Neutrophil (primary cell): ENCODE measurements around the gene CAV2.

Experiments
- H3K27ac ChIP-seq: fragments of 200-600 bp; sonication (generic); 2 replicates; pipeline ENCODE4 v1.5.1; 2016; ENCODE audit warnings: mild to moderate bottlenecking, moderate library complexity
- H3K27me3 ChIP-seq: fragments of 200-600 bp; sonication (generic); 2 replicates; pipeline ENCODE4 v1.6.0; 2016; ENCODE audit warnings: mild to moderate bottlenecking
- H3K36me3 ChIP-seq: fragments of 200-600 bp; sonication (generic); 2 replicates; pipeline ENCODE4 v1.5.1; 2017
- H3K4me1 ChIP-seq, 2 experiments: fragments of 200-600 bp in 1 of 2; sonication (generic) in 1 of 2; 1 replicate in 1 of 2; 2 replicates in 1 of 2; pipeline versions ENCODE4 v1.5.1 to v1.6.1; 2013 to 2016; ENCODE audit warnings: low read depth in 1 of 2, low read length in 1 of 2, mild to moderate bottlenecking in 1 of 2, moderate library complexity in 1 of 2; ENCODE audit not compliant: control insufficient read depth in 1 of 2, insufficient read depth in 1 of 2
- H3K4me3 ChIP-seq, 2 experiments: fragments of 200-600 bp in 1 of 2; sonication (generic) in 1 of 2; 1 replicate in 1 of 2; 2 replicates in 1 of 2; pipeline ENCODE4 v1.5.1; 2013 to 2016; ENCODE audit warnings: low read depth in 1 of 2, low read length in 1 of 2, mild to moderate bottlenecking in 1 of 2, moderate library complexity in 1 of 2
- H3K9me3 ChIP-seq: fragments of 200-600 bp; sonication (generic); 2 replicates; pipeline ENCODE4 v1.5.1; 2016
- TF ChIP-seq, protein P1 (sequence below): fragments of 200-600 bp; sonication (generic); IDR thresholded peaks from 2 replicates; pipeline ENCODE4 v1.5.1; 2016; ENCODE audit warnings: antibody characterized with exemption

The CAV2 gene

GRCh38 chr7:116544487-116544886, 44.9 kb downstream of the CAV2 start:
- H3K4me3 ChIP-seq = no peak overlapping the region
- no peak overlapping the region for H3K27ac ChIP-seq
- no peaks in the 10 kb centered on the region for H3K27me3 ChIP-seq
- TF ChIP-seq, protein P1, sequence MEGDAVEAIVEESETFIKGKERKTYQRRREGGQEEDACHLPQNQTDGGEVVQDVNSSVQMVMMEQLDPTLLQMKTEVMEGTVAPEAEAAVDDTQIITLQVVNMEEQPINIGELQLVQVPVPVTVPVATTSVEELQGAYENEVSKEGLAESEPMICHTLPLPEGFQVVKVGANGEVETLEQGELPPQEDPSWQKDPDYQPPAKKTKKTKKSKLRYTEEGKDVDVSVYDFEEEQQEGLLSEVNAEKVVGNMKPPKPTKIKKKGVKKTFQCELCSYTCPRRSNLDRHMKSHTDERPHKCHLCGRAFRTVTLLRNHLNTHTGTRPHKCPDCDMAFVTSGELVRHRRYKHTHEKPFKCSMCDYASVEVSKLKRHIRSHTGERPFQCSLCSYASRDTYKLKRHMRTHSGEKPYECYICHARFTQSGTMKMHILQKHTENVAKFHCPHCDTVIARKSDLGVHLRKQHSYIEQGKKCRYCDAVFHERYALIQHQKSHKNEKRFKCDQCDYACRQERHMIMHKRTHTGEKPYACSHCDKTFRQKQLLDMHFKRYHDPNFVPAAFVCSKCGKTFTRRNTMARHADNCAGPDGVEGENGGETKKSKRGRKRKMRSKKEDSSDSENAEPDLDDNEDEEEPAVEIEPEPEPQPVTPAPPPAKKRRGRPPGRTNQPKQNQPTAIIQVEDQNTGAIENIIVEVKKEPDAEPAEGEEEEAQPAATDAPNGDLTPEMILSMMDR = no peak
- H3K36me3 ChIP-seq = no peaks in the 10 kb centered on the region
- H3K4me1 ChIP-seq = no peaks in the 10 kb centered on the region
- no peaks in the 10 kb centered on the region for H3K9me3 ChIP-seq

DNA sequence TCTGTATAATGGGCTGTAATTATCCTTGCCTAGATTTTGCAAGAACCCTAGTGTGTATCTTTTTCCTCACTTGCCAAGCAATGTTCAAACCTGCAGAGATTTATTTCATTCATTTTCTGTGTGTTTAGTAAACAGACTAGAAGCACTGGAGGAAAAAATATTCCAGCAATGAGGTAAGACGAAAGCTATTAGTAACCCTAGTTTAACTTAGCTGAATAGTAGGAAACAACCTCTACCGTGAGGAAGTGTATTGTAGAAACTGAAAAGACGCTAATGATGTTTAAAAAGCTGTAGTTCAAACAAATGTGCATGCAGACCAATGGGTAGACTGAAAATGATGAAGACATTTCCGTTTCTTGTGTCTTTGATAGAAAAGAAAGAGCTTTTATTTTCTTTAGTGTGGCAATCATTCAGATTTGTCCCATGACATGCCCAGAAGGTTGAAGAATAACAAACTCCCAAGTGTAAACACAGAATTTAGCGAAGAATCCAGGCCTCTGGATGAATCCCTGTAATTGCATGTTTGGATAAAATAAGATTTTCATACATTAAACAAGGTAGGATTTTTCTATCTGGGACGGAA, 46.0 kb downstream of the CAV2 start:
- no peaks in the 10 kb centered on the region for H3K36me3 ChIP-seq
- no peak overlapping the region for H3K4me3 ChIP-seq
- no peak overlapping the region for H3K27ac ChIP-seq
- no peaks in the 10 kb centered on the region for H3K9me3 ChIP-seq
- no peaks in the 10 kb centered on the region for H3K27me3 ChIP-seq
- H3K4me1 ChIP-seq = no peaks in the 10 kb centered on the region
- TF ChIP-seq, protein P1 = no peak

DNA sequence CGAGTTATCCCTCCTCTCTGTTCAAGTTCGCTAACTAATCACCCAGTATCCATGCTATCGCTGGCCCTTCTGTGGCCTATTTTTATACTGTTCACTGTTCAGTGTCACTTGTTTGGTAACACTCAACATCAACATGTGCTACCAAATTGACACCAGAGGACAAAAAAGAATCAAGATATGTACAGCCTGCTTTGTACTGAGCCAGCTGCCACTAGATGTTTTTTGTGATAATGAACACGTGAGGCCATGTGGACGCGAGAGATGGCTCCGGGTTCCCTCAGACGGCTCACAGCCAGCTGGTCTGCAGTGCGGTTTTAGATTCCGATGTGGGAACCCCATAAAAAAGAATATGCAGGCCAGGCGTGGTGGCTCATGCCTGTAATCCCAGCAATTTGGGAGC, 46.5 kb downstream of the CAV2 start:
- no peaks in the 10 kb centered on the region for H3K27me3 ChIP-seq
- no peak overlapping the region for H3K4me3 ChIP-seq
- H3K9me3 ChIP-seq = no peaks in the 10 kb centered on the region
- H3K36me3 ChIP-seq = no peaks in the 10 kb centered on the region
- H3K4me1 ChIP-seq = no peaks in the 10 kb centered on the region
- TF ChIP-seq, protein P1 = no peak
- no peak overlapping the region for H3K27ac ChIP-seq

DNA sequence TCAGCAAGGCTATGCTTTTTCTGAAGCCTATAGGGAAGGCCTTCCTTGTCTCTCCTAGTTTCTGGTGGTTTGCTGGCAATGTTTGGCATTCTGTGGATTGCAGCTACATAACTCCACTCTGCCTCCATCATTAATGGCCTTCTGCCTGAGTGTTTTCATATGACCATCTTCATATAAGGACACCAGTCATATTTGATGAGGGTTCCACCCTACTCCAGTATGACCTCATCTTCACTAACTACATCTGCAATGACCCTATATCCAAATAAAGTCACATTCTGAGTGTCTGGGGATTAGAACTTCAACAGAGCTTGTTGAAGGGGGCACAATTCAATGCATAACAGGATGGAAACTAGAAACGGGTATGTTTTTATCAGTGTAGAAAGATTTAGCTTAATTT, 47.4 kb downstream of the CAV2 start:
- H3K36me3 ChIP-seq = no peaks in the 10 kb centered on the region
- no peak overlapping the region for H3K4me3 ChIP-seq
- no peak overlapping the region for H3K27ac ChIP-seq
- H3K9me3 ChIP-seq = no peaks in the 10 kb centered on the region
- H3K27me3 ChIP-seq = no peaks in the 10 kb centered on the region
- TF ChIP-seq, protein P1 = no peak
- no peaks in the 10 kb centered on the region for H3K4me1 ChIP-seq

GRCh38 chr7:116547347-116547746, 47.8 kb downstream of the CAV2 start:
- no peaks in the 10 kb centered on the region for H3K4me1 ChIP-seq
- H3K27me3 ChIP-seq = no peaks in the 10 kb centered on the region
- no peak overlapping the region for H3K27ac ChIP-seq
- H3K9me3 ChIP-seq = no peaks in the 10 kb centered on the region
- H3K36me3 ChIP-seq = no peaks in the 10 kb centered on the region
- no peak overlapping the region for H3K4me3 ChIP-seq
- TF ChIP-seq, protein P1 = no peak

- Histone ChIP-seq H3K9me3 (no peaks in the 10 kb centered on the region), H3K36me3 (no peaks in the 10 kb centered on the region), H3K4me1 (no peaks in the 10 kb centered on the region), H3K27ac (no peak overlapping the region), H3K27me3 (no peaks in the 10 kb centered on the region), H3K4me3 (no peak overlapping the region)
- TF ChIP-seq, protein P1 = no peak
These were observed 49.0 kb downstream of the CAV2 start for GRCh38 chr7:116548506-116548905.
